C1 segment of cervical spinal cord (tissue), 14 donors: ENCODE results near the gene WIPF2.
"Not testable (repeated sequence)": the region's sequence is repeated elsewhere in the genome, so short reads cannot be mapped to it uniquely, and the experiment has no call there.

Experiments
- DNase-seq, 14 donors: peaks; one replicate each; lab custom pipeline; 2025; lab: John Stamatoyannopoulos, UW

The WIPF2 gene

DNA sequence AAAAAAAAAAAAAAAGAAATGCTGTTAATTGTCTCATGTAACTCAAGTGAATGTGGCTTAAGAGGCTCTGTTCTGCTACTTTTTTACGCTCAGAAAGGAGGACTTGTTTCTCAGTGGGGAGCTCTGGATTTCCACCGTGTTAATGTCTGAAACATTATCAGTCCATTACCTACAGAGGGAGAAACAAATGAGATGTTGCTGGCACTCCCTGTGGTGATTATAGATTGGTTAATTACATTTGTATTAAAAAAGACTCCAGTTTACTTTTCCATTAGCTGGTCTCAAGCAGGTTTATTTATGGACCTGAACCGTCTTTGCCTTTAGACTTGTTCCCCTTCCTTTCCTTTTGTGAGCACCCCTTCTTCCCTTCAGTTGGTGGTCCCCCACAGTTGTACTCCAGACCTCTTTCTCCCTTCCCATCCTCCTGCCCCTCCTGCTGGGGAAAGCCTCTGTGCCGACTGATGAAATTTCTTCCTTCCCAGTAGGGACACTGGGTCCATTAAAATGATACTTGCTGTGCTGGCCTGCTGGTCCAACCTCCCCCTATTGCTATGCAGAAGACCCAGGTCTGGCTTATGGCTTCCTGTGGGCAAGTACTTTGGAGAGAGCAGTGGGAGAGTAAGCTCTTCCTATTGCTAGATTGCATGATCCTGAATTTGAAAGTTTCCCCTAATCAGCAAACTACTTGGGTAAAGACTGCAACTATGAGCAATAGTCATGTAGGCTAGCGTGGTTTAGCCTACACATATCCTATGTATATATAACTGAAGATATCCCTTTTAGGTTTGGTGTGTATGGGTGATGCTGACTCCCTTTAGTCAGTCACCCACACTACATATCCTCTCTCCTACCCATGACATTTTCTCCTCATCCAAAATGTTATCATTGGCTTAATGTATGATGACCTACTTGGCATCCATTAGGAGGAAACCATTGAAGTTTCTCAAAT is 76.7 kb downstream of the WIPF2 start:
- DNase-seq = no peak

GRCh38 chr17:40297511-40297910 is 78.4 kb downstream of the WIPF2 start:
- no peak for DNase-seq

GRCh38 chr17:40298726-40299125 is 79.6 kb downstream of the WIPF2 start:
- no peak for DNase-seq

DNA sequence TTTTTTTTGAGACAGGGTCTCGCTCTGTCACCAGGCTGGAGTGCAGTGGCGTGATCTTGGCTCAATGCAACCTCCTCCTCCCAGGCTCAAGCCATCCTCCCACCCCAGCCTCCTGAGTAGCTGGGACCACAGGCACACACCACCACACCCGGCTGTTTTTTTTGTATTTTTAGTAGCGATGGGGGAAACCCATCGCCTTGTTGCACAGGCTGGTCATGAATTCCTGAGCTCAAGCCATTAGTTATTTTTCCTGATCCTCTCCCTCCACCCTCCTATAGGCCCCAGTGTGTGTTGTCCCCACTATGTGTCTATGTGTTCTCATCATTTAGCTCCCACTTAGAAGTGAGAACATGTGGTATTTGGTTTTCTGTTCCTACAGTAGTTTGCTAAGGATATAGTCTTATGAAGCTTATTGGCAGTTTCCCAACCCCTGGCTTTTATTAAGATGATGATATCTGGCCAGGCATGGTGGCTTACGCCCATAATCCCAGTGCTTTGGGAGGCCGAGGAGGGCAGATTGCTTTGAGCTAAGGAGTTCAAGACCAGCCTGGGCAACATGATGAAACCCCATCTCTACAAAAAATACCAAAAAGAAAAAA is 80.2 kb downstream of the WIPF2 start:
- not testable (repeated sequence) for DNase-seq

DNA sequence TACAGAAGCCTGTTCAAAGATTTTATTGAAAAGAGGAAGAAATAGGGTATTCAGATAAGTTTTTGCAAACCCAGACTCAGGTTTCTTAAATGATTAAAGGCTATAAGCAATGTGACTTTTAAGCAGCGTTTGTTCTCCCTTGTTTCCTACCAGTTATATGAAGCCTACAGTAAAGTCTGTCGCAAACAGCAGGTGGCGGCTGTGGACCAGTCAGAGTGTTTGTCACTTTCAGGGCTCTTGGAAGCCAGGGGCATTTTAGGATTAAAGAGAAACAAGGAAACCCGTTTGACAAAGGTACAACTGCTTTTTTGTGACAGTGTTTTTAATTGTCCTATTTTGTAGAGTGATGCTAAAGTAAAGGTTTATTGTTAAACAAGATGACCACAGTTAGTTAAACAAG is 82.2 kb downstream of the WIPF2 start:
- DNase-seq = no peak

DNA sequence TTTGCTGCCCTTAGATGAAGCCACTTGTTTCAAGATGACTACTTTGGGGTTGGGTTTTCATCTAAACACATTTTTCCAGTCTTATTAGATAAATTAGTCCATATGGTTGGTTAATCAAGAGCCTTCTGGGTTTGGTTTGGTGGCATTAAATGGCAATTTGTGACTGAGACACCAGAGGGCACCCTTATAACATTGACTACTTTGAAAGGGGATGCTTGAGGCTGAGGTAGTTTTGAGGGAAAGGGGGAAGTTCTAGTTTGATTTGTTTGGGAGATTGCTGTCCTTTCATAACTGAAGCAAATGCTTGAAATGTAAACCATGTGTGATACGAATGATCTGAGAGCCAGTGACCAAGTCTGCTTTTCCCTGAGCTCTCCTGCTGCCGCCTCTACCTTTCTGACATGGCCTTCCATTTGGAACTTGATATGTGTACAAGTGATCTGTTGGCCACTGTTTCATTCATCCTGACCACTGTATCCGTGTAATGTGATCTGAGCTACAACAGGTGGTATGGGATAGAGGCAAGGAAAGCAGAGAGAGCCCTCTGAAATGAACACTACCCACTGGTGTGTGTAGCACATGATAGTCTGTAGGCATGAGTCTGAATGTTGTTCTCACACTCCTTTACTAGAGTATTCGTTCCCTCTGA is 84.0 kb downstream of the WIPF2 start:
- peak in 4 of 14 donors; percentile 20 to 42 (median 23) for DNase-seq

DNA sequence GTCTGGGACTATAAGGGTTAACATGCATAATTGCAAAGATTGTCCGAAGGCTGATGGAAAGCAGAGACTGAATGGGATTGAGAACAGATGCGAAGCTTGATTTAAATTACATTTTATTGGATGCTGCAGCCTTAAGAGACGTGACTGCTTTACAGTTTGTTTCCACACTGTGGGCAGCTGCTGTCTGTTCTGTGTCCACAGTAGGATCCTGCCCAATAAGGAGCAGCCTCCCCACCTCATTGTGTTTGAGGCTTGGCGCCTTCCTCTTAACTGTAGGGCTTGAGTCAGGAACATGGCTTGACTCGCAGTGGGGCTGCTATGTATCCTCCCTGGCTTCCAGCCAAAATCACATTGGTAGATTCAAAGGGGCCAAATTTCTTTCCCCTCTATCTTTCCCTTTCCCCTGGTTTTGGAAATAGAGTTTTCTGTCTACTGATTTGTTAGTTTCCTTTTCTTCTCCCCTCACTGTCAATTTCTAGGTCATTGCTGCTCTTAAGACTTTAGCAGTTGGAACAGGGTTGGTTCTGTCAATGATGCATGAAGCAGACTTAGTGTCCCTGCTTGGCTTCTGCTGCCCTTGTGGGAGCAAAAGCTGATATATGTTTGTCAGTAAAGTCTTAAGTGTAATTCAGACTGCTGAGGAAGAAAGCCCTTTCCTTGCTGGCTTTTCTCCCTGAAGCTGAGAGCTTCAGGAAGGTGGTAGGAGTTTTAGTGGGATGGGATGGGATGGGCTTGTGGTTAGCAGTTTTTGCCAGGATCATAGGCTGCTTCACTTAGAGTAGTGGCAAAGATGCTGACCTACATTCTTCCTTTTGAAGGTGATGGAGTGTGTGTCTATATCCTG is 84.8 kb downstream of the WIPF2 start:
- DNase-seq = no peak

DNA sequence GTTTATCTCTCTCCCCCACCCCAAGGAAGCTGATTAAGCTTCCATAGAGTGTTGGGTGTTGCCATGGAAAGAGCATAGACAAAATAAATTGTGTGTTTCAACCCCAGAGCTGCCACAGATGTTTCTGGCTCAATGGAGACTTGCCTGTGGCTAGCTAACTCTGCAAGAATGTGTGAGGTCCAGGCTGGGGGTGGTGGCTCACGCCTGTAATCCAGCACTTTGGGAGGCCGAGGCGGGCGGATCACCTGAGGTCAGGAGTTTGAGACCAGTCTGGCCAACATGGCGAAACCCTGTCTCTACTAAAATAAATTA is 85.4 kb downstream of the WIPF2 start:
- DNase-seq = not testable (repeated sequence)

- not testable (repeated sequence) for DNase-seq
Measured at GRCh38 chr17:40304866-40305265, 85.8 kb downstream of the WIPF2 start.

GRCh38 chr17:40306395-40306794 is 87.3 kb downstream of the WIPF2 start:
- no peak for DNase-seq

DNA sequence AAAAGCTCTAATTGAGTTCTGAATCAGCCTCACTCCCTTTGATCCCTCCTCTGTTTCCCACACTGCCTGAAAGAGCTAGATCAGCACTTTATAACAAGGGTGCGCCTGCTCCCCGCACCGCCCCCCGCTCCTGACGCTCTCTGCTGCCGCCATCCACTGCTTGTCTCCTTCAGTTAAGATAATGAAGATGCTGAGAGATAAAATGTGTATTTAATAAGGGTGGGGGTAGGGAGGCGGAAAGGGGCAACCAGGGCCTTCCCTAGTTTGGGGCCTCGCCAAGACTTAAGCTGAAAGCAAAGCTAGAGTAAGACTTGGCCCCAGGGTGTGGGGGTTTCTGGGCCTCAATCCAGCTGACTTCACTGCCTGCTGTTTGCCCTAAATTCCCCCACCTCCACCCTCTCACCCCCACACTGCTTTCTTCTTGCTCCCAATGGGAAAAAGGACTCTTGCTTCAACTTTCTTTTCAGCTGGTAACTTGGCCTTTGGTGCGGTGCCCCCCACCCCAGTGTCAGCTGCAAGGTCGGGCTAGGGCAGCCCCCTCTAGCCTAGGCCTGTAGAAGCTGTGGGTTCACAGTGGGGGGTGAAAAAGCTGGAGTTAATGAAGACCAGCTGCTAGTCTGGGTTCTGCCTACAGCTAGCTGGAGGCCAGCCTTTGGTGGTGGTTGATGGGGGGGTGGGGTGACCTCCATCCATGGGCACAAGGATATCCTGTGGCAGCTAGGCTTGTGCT is 88.1 kb downstream of the WIPF2 start:
- peak in 1 of 14 donors; percentile 31 for DNase-seq

DNA sequence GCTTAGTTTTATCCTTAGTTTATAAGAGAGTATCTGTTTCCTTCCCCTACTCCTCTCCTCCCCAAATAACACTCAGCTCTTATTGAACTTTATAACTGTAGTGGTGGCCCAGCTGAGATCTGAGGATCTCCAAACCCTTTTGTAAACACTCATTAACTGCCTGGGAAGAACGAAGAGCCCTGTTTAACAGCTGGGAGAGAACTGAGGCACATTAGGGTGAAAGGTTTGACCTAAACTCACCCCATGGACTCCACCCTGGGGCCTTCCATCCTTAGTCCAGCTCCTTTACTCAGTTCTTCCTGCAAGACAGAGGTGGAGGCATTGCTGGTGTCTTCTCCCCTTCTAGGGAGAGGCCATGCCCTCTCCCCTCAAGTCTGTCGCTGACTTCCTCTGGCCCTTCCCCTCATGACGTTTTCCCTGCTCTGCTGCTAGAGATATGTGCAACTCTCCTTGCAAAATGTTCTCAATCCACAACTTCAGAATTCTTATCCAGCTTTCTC is 88.7 kb downstream of the WIPF2 start:
- DNase-seq = no peak

- DNase-seq = peak in 4 of 14 donors; percentile 18 to 88 (median 32)
Measured at GRCh38 chr17:40309031-40309948, 90.2 kb downstream of the WIPF2 start, which contains the start of gene RARA. RARA (plus strand) TSS chr17:40309180; CDS start chr17:40331219, 22,039 bp downstream.

GRCh38 chr17:40309949-40310510 is 90.9 kb downstream of the WIPF2 start:
- DNase-seq = peak in 1 of 14 donors; percentile 84

DNA sequence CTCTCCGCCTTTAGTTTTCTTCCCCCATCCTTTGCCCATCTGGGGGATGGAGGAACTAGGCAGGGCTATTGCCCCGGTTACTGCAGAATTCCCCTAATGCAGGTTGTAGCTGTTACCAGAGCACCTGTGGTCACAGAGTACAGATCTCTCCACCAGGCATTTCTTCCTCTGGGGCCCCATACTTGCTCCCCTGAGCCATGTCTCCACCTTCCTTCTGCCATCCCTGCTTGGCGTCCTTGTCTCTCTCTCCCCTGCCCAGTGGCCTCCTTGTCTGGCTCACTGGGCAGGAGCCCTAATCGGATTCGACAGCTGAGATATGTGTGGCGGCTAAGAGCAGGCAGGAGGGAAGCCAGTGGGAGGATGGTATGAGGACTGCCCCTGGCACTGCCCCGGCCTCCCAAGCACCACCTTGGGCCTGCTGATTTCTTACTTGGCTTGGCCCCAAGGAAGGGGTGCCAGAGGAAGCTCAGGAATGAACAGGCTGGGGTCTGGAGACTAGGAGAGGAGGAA is 91.8 kb downstream of the WIPF2 start:
- DNase-seq = peak in 1 of 14 donors; percentile 87

DNA sequence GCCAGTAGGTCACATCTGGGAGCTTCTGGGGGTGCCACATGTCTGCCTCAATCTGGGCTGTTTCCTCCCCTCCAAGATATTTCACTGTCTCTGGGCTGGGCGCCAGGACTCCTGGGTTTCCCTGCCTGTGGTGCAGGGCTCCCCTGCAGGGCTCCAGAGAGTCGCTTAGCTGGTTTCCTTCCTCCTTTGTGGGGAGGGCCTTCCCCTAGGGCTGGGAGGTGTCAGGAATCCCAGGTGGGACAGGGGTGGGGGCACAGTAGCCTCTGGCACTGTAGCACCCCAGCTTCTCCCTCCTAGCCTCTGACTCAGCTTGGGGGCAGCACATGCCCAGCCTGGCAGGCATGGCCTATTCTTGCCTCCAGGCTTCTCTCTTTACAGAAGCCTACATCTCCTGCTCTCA is 92.5 kb downstream of the WIPF2 start:
- DNase-seq = peak in 4 of 14 donors; percentile 50 to 75 (median 58)

DNA sequence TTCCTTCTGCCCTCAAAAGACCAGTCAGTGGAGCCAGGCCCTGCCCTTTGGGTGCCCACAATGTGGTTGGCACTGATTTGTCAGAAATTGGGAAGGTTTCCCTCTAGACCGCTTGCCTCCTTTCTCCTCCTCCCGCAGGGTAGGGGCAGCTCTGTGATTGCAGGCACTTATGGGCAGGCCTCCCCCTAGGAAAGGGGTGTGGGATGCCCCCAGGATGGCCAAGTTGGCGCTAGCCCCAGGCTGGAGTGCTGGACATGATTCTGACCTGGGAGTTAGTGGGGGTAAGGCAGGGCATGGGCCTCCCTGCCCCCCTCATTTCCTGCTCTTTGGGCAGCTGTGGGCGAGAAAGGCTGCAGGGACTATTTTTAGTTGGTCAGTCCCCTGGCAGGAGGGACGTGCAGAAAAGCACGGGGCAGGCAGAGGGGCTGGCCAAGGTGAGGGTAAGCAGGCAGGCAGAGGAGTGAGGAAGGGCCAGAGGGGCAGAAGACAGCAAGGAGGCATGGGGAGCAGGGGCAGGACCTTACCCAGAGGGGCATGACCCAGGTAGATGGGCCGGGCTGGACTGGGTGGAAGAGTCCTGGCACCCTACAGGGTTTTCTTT is 93.1 kb downstream of the WIPF2 start:
- peak in 9 of 14 donors; percentile 48 to 87 (median 59) for DNase-seq

DNA sequence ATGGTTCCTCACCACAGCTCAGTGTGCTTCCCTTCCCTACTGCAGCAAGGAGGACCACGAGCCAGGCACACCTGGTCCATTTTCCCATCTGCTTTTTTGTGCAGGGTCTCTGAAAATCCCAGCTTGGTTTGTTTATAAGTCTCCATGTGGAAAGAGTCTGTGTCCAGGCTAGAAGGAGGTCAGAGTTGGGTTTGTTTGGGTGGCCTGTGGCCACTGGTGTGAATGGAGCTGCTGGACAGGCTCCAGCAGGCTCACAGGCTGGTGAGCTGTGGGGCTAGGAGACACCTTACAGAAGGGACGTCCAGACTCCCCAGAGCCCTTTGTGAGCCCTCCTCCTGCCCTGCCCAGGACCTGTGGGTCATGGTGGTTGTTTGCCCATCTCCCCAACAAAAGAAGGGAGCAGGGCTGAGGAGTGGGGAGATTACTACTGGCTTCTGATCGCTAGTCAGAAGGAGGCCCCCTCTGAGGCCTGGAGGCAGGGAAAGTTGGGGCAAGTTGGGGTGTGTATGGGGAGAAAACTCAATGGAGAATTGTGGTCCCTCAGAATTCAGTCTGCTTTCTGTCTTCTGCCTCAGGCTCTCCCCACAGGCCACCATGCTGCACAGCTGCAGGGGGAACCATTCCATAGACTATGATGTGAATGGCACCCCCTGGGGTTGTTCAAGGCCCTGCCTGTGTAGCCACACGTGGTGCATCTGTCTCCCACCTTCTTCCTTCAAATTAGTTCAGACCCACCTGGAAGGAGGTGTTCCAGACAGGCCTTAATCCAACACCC is 94.0 kb downstream of the WIPF2 start:
- DNase-seq = no peak
